Type B pancreatic cell (in vitro differentiated cells): Measurements from ENCODE around the gene RAMP3. TPM values are rescaled to one million over a fixed set of nuclear protein-coding genes. Genes with fewer than 3 reads are reported as not detected.
"Not testable (repeated sequence)": the region's sequence is repeated elsewhere in the genome, so short reads cannot be mapped to it uniquely, and the experiment has no call there.

Source experiments
- DNase-seq: peaks from one replicate; pipeline ENCODE4 v3.0.0; 2021; ENCODE audit warnings: mixed read lengths; ENCODE audit not compliant: unreplicated experiment; ENCODE audit errors: extremely low spot score
- H3K27ac Mint-ChIP-seq: 2 replicates; pipeline ENCODE4 v1.8.0; 2021; ENCODE audit warnings: mild to moderate bottlenecking, mixed read lengths
- H3K27me3 Mint-ChIP-seq: 2 replicates; pipeline ENCODE4 v1.8.0; 2021; ENCODE audit warnings: mixed read lengths
- H3K36me3 Mint-ChIP-seq: 2 replicates; pipeline ENCODE4 v1.8.0; 2021; ENCODE audit warnings: mixed read lengths
- H3K4me1 Mint-ChIP-seq: one replicate; pipeline ENCODE4 v1.8.0; 2021; ENCODE audit warnings: mixed read lengths; ENCODE audit not compliant: unreplicated experiment
- H3K4me3 Mint-ChIP-seq: 2 replicates; pipeline ENCODE4 v1.8.0; 2021; ENCODE audit warnings: mild to moderate bottlenecking, mixed read lengths
- H3K9me3 Mint-ChIP-seq: 2 replicates; pipeline ENCODE4 v1.8.0; 2021; ENCODE audit warnings: mixed read lengths
- total RNA-seq: library from RNA; stranded (reverse); gene quantifications from 2 replicates; pipeline ENCODE4 v1.2.1, GENCODE V29; 2021; ENCODE audit warnings: low replicate concordance
- TF ChIP-seq, protein P1 (sequence below): fragments of 200-600 bp; sonication (generic); conservative IDR thresholded peaks from 2 replicates; pipeline ENCODE4 v1.5.0; 2021; ENCODE audit warnings: antibody characterized with exemption, mild to moderate bottlenecking

RAMP3 gene
- total RNA-seq, 1 donor from 2014 or later = 0.70 TPM

DNA sequence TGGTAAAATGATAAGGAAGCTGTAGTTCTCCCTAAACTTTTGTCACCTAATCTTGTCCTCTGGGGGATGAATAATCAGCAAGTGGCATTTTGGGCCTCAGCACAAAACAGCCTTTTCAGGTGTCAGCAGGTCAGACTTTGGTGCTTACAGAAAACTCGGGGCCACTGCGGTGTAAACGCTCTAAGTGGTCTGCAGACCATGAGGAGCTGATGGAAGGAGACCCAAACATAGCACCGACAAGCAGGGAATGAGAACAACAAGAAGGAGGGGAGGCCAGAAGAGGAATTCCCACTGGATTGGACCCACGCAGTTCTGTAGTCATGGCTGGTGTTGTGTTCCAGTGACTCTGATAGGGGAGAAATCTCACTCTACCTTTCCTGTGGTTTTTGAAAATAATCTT is 45.4 kb downstream of the RAMP3 start:
- no peak for DNase-seq
- TF ChIP-seq, protein P1, sequence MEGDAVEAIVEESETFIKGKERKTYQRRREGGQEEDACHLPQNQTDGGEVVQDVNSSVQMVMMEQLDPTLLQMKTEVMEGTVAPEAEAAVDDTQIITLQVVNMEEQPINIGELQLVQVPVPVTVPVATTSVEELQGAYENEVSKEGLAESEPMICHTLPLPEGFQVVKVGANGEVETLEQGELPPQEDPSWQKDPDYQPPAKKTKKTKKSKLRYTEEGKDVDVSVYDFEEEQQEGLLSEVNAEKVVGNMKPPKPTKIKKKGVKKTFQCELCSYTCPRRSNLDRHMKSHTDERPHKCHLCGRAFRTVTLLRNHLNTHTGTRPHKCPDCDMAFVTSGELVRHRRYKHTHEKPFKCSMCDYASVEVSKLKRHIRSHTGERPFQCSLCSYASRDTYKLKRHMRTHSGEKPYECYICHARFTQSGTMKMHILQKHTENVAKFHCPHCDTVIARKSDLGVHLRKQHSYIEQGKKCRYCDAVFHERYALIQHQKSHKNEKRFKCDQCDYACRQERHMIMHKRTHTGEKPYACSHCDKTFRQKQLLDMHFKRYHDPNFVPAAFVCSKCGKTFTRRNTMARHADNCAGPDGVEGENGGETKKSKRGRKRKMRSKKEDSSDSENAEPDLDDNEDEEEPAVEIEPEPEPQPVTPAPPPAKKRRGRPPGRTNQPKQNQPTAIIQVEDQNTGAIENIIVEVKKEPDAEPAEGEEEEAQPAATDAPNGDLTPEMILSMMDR = no peak
- peaks cover 44% of the 10 kb centered on the region for H3K27me3 Mint-ChIP-seq
- no peak overlapping the region for H3K27ac Mint-ChIP-seq
- H3K36me3 Mint-ChIP-seq = no peaks in the 10 kb centered on the region
- no peak overlapping the region for H3K4me3 Mint-ChIP-seq
- H3K4me1 Mint-ChIP-seq = no peaks in the 10 kb centered on the region
- H3K9me3 Mint-ChIP-seq = no peaks in the 10 kb centered on the region

DNA sequence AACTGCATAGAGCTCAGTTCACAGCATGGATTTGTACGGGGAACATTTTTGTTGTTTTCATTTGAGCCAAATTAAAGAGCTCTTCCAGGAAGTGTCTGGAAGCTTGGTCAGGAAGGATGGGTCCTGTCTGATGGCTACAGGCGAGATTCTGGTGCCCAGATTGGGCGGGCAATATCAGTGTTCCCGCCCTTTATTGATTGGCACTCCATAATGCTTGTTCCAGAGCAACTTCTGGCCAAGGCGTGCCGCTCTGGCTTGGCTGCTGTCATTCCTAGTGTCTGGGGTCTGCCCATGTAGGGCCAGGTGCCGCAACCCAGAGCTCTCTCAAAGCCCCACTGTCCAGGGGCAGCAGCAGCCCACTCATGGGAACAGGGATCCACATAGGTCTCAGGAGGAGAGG is 45.9 kb downstream of the RAMP3 start:
- no peak overlapping the region for H3K4me3 Mint-ChIP-seq
- H3K9me3 Mint-ChIP-seq = no peaks in the 10 kb centered on the region
- no peaks in the 10 kb centered on the region for H3K4me1 Mint-ChIP-seq
- H3K36me3 Mint-ChIP-seq = no peaks in the 10 kb centered on the region
- H3K27me3 Mint-ChIP-seq = peaks cover 48% of the 10 kb centered on the region
- no peak overlapping the region for H3K27ac Mint-ChIP-seq
- TF ChIP-seq, protein P1 = no peak
- no peak for DNase-seq

DNA sequence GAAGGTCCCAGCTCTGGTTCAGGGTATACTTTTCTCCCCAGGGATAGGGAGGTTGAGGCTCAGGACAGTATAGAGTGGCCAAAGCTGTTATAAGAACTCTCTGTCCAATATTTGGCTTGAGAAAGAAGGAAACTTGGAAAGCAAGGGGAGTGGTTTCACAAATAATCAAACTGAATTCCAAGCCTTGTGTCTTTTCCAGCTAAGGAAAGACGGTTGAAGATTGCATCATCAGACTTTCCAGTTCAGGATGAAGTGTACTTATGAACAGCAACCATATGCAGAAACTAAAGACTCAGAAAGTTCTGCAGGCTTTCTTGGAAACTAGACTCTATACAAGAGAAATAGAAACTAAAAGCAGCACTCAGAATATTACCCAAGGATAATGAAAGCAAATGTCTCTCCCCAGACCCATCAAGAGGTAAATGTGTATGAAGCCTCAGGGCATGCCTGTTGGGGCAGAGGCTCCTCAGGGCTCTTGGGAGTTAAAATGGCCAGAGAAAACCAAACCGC is 46.4 kb downstream of the RAMP3 start:
- DNase-seq = no peak
- Mint-ChIP-seq H3K36me3 (no peaks in the 10 kb centered on the region), H3K4me1 (no peaks in the 10 kb centered on the region), H3K27ac (no peak overlapping the region), H3K9me3 (no peaks in the 10 kb centered on the region), H3K27me3 (peaks cover 53% of the 10 kb centered on the region), H3K4me3 (no peak overlapping the region)
- TF ChIP-seq, protein P1 = no peak

DNA sequence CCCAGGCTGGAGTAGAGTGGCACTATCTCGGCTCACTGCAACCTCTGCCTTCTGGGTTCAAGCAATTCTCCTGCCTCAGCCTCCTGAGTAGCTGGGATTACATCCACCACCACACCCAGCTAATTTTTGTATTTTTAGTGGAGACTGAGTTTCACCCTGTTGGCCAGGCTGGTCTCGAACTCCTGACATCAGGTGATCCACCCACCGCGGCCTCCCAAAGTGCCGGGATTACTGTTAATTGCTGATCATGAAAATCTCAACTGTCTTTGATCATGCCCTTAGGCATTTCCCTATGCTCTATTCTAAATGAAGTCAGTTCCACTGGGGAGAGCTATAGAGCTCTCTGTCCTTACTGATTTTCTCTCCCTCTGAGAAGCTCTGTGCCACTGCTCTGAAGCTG is 48.7 kb downstream of the RAMP3 start:
- H3K27me3 Mint-ChIP-seq = peaks cover 59% of the 10 kb centered on the region

DNA sequence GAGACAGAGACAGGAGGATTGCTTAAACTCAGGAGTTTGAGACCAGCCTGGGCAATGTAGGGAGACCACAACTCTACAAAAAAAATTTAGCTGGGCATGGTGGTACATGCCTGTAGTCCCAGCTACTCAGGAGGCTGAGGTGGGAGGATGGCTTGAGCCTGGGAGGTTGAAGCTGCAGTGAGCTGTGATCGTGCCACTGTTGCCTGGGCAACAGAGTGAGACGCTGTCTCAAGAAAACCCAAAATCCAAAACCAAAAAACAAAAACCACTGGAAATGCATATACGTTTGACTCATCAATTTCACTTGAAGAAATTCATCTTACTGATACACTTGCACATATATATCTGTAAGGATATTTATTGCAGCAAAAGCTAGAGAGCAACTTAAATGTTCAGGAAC is 52.3 kb downstream of the RAMP3 start:
- not testable (repeated sequence) for H3K36me3 Mint-ChIP-seq, H3K4me1 Mint-ChIP-seq
- peak; percentile 8 for DNase-seq

More for the DNA sequence above, 48.7 kb downstream of the RAMP3 start:
- H3K4me1 Mint-ChIP-seq, H3K4me3 Mint-ChIP-seq, H3K36me3 Mint-ChIP-seq, H3K27ac Mint-ChIP-seq, H3K9me3 Mint-ChIP-seq: not testable (repeated sequence)
- peak; percentile 10 for DNase-seq

DNA sequence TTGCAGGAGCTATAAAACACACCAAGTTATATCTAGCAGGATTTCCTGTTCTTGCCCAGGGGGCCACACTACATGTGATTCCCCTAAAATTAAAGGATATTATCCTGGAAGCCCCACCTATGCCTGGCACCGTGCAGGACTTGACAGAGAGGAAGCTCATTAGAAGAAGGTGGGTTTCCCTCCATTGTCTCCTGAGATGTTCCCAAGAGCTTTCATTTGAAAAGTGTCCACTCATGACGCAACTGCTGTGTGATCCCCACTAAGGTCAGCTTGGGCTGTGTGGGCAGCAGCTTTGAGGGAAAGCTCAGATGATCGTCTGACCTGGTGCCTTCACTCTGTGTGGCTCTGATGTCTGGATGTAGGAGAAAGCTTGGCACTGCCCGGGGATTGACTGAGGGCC is 53.5 kb downstream of the RAMP3 start:
- DNase-seq = no peak
- Mint-ChIP-seq H3K36me3 (no peaks in the 10 kb centered on the region), H3K4me3 (no peak overlapping the region), H3K9me3 (no peaks in the 10 kb centered on the region), H3K27ac (no peak overlapping the region), H3K4me1 (no peaks in the 10 kb centered on the region), H3K27me3 (peaks cover 76% of the 10 kb centered on the region)
- TF ChIP-seq, protein P1 = no peak

More for the DNA sequence above, 52.3 kb downstream of the RAMP3 start:
- not testable (repeated sequence) for H3K27ac Mint-ChIP-seq, H3K9me3 Mint-ChIP-seq, H3K4me3 Mint-ChIP-seq
- peaks cover 76% of the 10 kb centered on the region for H3K27me3 Mint-ChIP-seq

DNA sequence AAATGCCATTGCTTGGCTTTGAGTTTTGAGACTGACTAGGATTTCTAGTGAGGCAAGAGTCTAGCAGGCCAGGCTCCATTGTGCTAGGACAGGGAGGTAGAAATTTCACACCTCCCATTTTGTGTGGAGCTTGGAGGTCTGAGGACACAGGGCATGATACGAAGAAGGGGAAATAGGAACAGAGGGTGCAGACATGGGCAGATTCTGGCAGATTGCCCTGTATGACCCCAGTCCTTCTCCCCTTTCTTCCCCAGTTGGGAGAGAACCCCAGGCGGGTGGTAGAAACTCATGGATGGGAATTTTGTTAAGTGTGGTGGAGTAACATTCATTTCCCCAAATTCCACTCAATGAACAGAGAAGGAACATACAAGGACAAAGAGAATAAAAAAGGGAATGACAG is 54.4 kb downstream of the RAMP3 start:
- Mint-ChIP-seq H3K4me1 (no peaks in the 10 kb centered on the region), H3K27me3 (peaks cover 75% of the 10 kb centered on the region), H3K36me3 (no peaks in the 10 kb centered on the region), H3K9me3 (no peaks in the 10 kb centered on the region), H3K4me3 (no peak overlapping the region), H3K27ac (no peak overlapping the region)
- TF ChIP-seq, protein P1 = no peak
- DNase-seq = no peak
